Right lobe of liver (tissue), 4 donors: ENCODE data around the gene CA5A.

Experiments
- CTCF ChIP-seq, 4 donors: fragments of 200-600 bp in 3 of 4; fragments of 450-650 bp in 1 of 4; IDR thresholded peaks; one replicate each; pipeline versions ENCODE4 v1.5.1 to v1.8.0; 2016 to 2022; ENCODE audit warnings: antibody characterized with exemption in 4 of 4, mild to moderate bottlenecking in 2 of 4
- POLR2A ChIP-seq: fragments of 450-650 bp; IDR thresholded peaks from one replicate; pipeline ENCODE4 v1.6.1; 2017; ENCODE audit warnings: antibody characterized with exemption, mild to moderate bottlenecking
- donor health status: DM: no; HTN: no; CAD: no.
- donor health status: DM: no; HTN: no; CAD: no.
- donor health status: DM: no; HTN: yes; CAD: no.

GRCh38 chr16:87938412-87938949 is 2.2 kb upstream of the CA5A start:
- TF ChIP-seq CTCF (IDR thresholded peaks at IDR 0.05): no peak
- no peak for TF ChIP-seq POLR2A
